Stimulated activated CD4-positive, alpha-beta T cell treated with anti-CD3 and anti-CD28 coated beads, TNF-alpha, amount 100 ng/mL, for 48 hours (primary cell): ENCODE measurements around the gene CACNB2.
"Not testable (repeated sequence)": the region's sequence is repeated elsewhere in the genome, so short reads cannot be mapped to it uniquely, and the experiment has no call there.

Experiments
- DNase-seq, 3 donors: peaks; one replicate each; pipeline ENCODE4 v3.0.0-alpha.2; 2020; ENCODE audit warnings: low read depth in 3 of 3

The CACNB2 gene

DNA sequence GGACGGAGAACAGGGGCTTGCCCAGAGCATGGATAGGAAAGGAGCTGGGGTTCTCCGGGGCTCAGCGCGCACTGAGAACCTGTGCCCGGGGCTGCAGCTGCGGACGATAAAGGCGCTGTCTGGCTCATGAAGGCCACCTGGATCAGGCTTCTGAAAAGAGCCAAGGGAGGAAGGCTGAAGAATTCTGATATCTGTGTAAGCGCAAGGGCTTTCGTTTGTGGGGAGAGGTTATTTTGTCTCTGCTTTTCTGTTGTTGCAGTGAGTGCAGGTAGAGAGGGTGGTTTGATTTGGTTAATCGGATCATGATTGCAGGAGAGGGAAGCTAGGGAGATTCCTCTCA lies 260.7 kb downstream of the CACNB2 start:
- DNase-seq: no peak

DNA sequence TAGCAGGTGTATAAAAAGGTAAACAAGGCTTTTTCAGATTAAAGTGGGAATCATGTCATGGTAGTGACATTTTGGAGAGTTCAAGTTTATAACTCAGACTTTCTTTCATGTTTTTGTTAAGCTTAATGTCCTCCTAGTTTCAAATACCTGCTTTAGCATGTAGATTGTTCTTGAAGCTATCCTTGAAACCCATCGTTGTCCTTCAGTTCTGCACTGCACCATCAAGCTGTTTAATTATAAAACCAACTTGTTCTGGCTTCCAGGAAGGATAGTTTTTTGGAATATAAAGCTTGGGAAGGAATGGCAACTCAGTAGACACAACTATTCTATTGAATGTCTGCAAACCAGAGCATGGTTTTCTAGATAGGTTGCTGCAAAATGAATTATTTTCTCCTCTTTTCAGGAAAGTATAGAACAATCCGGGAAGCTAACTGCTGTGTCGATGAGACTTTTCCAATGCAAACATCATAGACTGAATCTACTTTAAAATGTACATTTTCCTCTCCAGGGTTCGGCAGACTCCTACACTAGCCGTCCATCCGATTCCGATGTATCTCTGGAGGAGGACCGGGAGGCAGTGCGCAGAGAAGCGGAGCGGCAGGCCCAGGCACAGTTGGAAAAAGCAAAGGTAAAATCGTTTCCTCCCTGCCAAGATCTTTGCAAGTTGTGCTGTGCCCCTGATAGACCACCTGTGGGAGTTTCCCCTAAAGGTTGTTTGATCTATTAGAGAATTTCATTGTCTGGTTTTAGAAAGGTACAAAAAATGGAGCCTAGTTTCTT lies 261.4 kb downstream of the CACNB2 start:
- DNase-seq: no peak

DNA sequence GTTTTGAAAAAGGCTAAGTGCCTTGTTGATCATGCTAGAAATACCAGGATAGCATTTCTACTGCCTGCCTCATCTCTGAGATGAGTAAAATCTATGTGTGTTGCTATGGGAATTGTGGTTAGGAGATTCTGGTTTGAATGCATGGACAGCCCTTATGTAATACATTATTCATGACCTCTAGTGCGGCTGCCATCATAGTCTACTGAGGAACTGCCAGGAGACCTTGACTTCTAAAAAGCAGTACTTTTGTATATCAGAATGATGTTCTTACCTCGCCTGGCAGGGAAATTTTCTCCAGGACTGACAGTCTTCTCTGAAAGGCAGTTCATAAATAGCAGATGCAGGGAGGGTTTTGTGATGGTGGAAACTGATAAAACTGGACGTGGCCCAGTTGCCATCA lies 262.6 kb downstream of the CACNB2 start:
- no peak for DNase-seq

DNA sequence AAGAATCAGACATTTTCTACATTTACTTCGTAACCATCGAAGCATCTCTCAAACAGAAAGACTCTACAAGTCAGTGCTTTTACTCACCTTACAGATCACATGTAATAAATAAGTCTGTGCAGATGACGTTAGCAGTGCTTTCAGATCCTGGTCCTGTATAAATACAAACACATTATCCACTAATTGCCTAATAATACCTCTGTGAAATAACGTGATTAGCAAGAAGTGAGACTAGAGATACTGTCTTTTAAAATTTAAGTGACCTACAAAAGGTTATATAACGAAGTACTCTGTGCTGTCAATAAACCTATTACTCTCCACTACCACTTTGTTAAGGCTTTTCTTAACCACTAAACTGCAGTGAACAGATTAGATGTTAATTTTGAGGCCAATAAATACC lies 264.3 kb downstream of the CACNB2 start:
- no peak for DNase-seq

DNA sequence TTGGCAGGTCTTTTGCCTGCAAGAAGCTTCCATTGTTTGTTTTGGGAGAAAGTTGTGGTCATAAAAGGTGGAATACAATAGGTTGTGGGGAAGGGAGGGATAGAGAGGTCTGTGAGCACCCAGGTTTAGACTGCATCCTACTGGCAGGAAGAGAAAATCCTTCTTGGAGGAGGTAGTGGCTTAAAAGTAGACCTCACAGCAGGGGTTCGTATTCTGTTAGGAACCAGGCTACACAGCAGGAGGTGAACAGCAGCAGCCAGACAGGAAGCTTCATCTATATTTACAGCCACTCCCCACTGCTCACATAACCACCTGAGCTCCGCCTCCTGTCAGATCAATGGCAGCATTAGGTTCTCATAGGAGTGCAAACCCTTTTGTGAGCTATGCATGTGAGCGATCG lies 265.9 kb downstream of the CACNB2 start:
- no peak for DNase-seq

DNA sequence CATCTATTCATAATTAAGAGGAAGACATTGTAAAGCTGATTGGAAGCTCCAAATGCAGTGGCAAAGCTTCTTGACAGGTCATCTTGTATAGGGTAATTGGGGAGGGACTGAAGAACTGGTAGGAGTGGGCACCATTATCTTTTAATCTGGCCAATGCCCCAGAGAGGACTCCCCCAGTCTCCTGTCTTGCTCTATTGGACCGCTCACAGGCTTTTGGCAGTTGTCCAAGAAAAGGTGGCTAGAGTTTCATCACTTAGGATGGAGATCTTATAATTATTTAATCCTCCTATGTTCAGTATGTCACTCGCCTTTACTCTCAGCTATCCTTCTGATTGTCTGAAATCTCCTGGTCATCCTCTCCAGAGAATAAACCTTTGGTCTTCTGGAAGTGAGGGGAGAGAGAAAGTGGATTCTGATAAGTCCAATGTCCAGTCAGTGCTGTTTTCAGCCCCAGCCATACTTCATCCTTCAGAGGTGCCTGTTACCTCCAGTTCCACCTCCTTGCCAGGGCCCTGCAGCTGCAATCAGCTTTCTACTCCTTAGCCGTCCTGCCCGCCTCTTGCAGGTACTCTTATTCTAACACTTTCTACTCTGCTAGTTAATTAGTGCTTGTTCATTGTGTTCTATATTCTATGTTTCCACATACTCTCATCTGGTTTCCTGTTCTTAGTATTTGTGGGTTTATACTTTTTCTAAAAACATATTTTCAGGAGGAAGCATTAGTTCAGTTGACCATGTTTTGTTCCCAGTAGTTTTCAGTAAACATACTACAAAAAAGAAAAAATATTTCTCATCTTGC lies 269.6 kb downstream of the CACNB2 start:
- no peak for DNase-seq

DNA sequence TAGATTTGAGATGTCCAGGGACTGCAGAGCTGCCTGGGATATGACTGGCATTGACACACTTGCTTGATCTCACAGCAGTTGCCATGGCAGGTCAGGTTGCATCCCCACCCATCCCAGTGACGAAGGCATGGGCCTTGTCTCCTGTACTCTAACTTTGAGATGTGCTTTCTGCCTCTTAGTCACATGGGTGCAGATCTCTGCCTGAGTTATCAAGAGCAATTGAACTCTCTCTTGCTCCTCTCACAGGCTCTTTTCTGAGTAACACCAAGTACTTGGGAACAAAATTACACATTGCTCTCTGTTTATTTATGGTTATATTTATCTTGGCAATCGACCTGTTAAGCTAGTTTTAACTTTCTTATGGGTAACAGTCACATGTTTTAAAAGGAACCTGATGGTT lies 273.8 kb downstream of the CACNB2 start:
- DNase-seq: no peak

DNA sequence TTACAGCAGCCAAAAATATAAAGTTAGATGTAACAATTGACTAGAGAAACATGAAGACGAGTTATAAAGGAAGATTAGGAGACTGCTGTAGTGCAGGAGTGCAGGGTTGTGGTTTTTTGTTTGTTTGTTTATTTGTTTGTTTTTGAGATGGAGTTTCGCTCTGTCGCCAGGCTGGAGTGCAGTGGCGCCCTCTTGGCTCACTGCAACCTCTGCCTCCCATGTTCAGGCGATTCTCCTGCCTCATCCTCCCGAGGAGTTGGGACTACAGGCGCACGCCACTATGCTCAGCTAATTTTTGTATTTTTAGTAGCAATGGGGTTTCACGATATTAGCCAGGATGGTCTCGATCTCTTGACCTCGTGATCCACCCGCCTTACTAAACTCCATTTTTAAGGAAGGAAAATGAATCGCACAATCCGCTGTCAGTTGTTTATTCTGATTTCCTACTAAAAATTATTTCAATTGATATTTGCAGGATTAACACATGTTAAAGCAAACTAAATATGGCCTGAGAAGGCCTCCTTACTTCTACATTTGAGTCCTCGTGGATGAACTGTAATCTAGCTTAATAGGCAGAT lies 277.8 kb downstream of the CACNB2 start:
- DNase-seq: no peak

DNA sequence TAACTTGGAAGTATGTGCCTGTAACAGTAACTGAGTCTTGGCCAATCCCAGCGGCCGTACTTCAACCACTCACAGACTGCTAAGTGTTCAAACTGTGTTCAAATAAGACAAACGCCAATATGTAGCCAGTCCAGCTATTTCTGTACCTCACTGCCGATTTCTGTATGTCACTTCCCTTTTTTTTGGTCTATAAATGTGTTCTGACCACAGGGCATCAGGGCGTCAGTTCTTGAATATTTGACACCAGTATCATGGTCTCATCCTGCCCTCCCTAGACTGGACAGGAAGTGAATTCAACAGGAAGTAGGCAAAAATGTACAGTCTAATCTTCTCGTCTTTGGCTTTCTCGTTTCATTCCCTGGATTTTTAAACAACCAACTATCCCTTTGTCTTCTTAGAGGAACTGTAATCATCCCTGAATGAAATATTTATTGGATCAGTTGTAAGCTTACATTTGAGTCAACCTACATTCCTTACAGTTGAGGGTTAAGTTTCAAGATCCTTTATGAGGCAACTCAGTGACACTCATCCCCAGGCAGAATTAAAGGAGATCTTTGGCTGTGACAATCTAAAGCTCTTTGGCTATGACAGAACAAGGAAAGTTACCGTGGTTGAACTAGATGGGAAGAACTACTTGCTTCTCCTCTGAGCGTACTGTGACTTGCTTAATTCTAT lies 278.5 kb downstream of the CACNB2 start:
- DNase-seq: no peak

DNA sequence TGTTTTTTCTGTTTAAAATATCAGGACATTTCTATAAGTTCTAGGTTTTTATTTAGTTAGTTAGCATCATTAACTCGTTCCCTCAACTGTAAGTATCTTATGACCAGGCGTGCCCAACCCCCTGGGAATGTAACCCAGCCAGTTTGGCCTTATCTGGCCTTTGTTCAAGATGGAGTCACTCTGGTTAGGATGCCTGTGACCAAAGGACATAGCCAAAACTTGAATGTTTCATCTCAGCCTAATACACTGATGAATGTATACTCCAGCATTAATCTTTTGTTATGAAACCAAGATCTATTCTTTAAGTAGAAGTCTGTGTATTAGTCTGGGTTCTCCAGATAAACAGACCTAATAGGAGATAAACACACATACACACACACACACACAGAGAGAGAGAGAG lies 279.7 kb downstream of the CACNB2 start:
- DNase-seq: no peak

DNA sequence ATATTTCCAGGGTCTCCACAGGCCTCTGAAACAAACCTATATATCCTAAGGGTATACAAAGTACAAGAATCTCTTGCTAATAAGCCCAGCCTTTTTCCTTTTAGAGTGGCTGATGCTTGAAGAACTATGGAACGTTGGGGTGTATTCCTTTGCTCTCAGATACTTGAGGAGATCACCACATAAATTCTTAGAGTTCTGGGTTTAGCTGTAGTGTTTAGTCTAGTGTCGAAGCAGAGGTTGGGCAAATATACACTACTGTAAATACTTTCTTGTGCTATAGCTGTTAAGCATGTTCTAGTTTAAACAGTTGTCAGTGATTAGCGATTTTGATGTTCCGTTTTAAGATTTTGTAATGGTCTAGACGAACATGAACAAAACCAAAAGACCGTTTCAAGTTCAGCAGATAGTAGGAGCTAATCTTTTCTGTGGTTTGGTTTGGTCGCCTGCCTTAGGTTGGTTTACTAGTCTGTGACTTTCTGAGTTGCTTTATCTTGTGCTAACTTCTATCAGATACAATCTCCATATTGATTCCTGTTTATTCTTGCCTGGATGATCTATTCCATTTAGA lies 281.6 kb downstream of the CACNB2 start:
- DNase-seq: no peak

DNA sequence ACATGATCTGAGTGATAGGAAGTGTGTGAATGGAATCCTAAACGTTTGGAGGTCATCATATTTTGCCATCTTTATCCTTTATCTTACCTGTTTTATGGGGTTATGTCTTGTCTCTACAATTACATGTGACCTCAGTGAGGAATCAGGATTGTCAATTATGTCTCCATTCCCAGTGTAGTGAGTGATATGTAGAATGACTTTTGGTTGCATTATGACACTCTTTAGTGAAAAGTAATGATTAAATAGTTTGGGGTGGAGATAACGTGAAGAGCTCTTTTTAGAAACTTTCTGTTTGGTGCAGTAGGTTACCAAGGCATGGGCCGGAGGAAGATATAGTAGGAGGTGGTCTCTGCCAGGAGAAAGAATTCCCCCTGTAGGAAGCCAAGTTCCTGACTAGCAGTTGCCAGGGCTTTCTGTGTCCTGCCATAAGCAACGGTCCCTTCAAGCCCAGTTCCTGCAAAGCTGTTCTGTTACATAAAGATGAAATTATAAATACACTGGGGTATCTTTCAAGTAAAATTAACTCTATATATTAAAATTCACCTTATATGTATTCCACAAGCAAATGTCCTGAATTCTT lies 282.9 kb downstream of the CACNB2 start:
- no peak for DNase-seq

DNA sequence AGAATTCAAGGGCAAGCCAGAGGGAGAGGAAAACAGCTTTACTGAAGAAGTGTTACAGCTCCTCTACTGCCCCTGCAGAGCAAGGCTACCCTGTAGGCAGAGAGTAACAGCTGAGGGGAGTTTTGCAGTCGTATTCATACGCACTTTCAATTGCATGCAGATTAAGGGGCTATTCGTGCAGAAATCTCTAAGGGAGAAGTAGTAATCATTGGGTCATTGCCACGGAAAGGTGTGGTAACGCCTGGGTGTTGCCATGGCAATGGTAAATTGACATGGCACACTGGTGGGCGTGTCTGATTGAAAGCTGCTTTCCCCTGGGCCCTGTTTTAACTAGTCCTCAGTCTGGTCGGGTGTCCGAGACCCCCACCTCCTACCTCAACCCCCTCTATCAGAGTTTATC lies 284.0 kb downstream of the CACNB2 start:
- no peak for DNase-seq

DNA sequence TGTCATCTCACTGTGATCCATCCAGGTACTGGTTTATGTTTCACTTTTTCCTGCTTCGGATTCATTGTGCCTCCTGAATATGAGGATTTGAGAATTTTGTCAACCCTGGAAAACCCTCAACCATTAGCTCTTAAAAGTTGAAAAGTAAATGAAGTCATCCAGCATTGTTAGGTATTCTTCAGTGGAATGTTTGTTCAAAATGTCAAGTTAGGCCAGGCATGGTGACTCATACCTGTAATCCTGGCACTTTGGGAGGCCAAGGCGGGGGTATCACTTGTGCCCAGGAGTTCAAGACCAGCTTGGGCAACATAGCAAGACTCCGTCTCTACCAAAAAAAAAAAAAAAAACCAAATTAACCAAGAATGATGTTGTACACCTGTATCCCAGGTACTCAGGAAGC lies 289.1 kb downstream of the CACNB2 start:
- DNase-seq: no peak

DNA sequence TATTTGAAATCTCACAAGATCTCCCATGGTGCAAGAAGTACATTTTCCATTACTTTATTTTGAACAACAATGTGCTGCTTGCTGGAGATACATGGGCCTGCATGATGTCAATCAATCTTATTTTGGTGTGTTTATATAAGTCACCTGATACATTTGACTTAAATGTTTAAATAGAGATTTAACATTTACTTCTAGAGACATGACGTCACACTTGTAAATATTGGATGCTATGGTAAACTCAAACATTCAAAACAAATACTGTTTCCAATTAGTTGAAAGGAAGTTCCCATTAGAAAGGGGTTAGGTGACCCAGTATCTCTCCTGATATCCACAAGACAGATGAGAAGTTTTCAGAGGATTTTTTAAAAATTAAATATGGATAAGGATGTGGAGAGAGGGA lies 296.7 kb downstream of the CACNB2 start:
- DNase-seq: no peak

DNA sequence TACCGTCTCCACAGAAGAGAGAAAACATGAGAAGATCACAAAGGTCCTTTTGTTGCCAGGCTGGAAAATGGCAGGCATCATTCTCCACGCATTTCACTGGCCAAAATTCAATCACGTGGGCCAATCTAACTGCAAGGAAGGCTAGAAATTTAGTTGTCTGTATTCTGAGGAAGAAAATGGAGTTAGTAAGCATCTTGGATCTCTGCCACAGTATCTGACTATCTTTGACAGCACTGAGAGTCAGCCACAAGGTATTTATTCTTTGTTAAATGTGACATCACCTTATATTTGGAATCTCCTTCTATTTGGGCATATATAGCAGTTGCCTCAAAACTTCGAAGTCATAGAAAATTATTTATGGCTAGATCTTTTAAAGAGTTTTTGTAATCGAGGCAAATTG lies 297.3 kb downstream of the CACNB2 start:
- no peak for DNase-seq

DNA sequence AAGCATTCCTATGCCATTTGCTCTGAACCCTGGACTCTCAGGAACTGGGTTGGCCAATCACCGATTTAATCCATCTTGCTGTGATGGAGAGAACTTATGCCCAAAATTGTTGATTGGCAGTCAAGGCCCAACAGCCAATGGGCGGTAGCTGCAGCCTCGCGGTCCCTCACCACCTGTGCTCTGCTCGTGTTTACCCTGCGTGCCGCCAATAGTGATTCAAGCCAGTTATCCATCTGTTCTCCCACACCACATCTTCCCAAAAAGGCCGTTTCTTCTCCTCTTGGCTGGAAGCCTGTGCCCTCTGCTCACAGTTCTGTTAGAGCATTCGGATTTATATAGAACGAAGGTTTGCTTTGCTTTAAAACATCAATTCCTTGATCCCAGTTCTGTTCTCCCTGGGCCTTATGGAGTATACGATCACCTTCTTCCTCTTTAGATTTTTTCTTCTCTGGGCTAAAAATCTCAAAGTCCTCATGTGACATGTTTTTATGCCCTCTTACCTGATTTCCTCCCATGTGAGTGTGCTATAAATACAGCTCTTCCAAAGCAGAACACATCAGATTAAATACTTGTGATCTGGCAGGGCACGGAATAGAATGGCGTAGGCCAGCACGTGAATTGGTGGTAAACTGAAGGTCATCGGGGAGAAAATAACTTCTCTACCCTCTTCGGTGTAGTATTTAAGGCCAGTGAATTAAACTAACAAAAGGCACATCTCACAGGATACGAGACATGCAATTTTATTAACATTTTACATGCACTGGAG lies 298.3 kb downstream of the CACNB2 start:
- no peak for DNase-seq

DNA sequence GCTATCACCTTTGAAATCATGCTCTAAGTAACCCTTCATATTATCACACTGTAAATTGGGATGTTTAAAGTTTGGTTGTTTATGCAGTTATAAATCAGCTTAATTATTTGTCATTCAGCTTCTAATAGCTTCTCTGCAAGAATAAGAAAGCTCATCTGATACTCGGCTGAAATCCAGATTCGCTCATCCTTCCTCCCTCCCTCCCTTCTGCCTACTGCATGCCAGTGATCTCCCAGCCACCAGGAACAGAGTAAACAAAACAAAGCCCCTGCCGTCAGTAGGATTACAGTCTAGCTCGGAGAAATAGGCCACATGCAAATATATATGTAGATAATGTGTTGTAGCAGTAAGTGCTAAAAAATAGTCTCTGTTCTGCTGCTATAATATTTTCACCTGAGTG lies 299.4 kb downstream of the CACNB2 start:
- DNase-seq: no peak

DNA sequence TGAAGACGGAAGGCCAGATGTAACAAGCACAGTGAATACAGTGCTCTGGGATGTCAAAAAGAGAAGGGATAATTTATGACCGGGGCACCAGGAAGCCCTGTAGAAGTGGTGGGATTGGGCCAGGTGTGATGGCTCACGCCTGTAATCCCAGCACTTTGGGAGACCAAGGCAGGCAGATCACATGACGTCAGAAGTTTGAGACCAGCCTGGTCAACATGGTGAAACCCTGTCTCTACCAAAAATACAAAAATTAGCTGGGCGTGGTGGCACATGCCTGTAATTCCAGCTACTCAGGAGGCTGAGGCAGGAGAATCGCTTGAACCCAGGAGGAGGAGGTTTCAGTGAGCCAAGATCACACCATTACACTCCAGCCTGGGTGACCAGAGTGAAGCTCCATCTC lies 305.4 kb downstream of the CACNB2 start:
- DNase-seq: not testable (repeated sequence)

DNA sequence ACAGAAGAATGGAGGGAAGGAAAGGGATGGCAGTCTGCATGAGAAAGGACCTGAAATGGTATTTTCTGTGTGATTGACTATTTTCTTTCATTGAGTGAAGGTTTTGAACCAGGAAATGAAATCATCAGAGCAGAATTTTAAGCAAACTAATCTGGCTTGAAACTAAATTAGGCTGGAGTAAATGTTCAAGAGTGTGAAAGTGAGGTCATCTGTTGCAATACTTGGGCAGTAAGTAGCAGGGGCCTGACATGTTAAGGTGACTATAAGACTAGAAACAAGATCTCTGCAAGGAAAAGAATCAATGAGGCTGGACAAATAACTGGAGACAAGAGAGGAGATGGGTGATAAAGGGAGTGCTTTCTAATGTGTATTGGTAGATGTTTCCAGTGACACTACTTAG lies 306.0 kb downstream of the CACNB2 start:
- DNase-seq: no peak

DNA sequence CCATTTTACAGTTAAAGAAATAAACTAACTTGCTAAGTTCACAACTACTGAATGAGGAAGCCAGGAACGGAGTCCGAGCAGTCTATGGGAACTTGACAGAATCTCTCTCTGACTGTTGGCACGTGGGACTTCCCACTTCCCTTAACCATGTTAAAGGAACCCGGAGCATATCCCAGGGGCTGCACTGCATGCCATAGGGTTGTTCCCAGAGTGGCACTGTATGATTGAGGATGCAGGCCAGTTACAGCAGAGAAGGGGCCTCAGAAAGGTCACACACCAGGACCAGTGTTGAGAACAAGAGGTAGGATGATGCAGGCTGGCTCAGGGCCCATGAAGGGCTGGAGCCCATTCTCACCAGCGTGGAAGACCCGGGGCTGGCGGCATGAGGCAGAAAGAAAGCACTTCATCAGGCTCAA lies 309.4 kb downstream of the CACNB2 start:
- DNase-seq: no peak
